Left hindlimb (tissue), 1 donor: Measurements from ENCODE around the gene HJURP.
"Not testable (repeated sequence)": the region's sequence is repeated elsewhere in the genome, so short reads cannot be mapped to it uniquely, and the experiment has no call there.

Experiments
- DNase-seq: peaks from one replicate; pipeline ENCODE4 v3.0.0-alpha.2; 2018

The HJURP gene, protein sequence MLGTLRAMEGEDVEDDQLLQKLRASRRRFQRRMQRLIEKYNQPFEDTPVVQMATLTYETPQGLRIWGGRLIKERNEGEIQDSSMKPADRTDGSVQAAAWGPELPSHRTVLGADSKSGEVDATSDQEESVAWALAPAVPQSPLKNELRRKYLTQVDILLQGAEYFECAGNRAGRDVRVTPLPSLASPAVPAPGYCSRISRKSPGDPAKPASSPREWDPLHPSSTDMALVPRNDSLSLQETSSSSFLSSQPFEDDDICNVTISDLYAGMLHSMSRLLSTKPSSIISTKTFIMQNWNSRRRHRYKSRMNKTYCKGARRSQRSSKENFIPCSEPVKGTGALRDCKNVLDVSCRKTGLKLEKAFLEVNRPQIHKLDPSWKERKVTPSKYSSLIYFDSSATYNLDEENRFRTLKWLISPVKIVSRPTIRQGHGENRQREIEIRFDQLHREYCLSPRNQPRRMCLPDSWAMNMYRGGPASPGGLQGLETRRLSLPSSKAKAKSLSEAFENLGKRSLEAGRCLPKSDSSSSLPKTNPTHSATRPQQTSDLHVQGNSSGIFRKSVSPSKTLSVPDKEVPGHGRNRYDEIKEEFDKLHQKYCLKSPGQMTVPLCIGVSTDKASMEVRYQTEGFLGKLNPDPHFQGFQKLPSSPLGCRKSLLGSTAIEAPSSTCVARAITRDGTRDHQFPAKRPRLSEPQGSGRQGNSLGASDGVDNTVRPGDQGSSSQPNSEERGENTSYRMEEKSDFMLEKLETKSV

GRCh38 chr2:233854241-233854981, at the start of gene HJURP:
Gene HJURP (minus strand): TSS chr2:233854535. CDS start chr2:233854500, 35 bp downstream.
- peak; percentile 96 for DNase-seq

GRCh38 chr2:233901884-233902283, 47.5 kb upstream of the HJURP start:
- DNase-seq = no peak

GRCh38 chr2:233901367-233901766, 47.0 kb upstream of the HJURP start:
- no peak for DNase-seq

GRCh38 chr2:233896253-233896652, 41.9 kb upstream of the HJURP start:
- DNase-seq = not testable (repeated sequence)

DNA sequence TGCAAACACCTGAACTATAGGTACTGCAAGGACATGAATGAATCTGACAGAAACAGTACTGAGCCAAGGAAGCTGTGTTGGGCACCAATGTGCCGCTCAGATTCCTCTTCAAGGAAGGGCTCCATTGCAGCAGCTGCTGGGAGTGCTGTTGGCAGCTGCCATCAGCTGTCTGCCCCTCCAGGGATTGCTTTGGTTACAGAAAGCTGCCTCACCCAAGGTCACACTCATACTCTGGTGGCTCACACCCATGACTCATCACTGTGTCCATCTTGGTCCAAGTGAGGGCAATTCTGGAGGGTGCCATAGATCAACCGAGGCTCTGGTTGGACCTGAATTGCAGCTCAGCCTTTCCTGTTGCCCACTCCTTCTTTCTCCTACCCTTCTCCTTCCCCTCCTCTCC, 38.5 kb upstream of the HJURP start:
- no peak for DNase-seq

GRCh38 chr2:233882353-233882752, 28.0 kb upstream of the HJURP start:
- DNase-seq = no peak

- not testable (repeated sequence) for DNase-seq
Measured at GRCh38 chr2:233872125-233872524, 17.8 kb upstream of the HJURP start.

GRCh38 chr2:233871432-233871831, 17.1 kb upstream of the HJURP start:
- no peak for DNase-seq

GRCh38 chr2:233867993-233868532, 13.7 kb upstream of the HJURP start, which contains the start of gene MSL3B:
Gene MSL3B (minus strand): TSS chr2:233868386.
- peak; percentile 45 for DNase-seq

GRCh38 chr2:233866479-233866878, 12.1 kb upstream of the HJURP start:
- no peak for DNase-seq

DNA sequence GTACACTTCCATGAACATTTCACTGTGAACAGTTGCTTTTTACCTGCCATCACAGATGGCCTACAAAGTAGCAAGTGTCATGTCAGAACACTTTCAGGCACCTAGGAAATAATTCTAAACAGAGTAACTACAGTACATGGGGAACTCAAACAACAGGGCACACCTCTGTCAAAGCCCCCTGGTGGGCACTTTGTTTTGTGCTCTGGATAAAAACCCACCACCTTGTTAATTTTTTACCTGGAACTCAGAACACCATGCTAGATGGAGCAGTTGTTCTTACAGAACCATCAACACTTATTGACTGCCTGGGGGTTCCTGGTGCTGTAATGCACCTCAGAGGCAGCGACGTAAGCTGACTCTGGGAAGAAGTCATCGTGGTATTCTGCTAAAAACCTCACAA, 11.5 kb upstream of the HJURP start:
- no peak for DNase-seq

- DNase-seq = no peak
Measured at GRCh38 chr2:233862261-233862768, 8.0 kb upstream of the HJURP start.

DNA sequence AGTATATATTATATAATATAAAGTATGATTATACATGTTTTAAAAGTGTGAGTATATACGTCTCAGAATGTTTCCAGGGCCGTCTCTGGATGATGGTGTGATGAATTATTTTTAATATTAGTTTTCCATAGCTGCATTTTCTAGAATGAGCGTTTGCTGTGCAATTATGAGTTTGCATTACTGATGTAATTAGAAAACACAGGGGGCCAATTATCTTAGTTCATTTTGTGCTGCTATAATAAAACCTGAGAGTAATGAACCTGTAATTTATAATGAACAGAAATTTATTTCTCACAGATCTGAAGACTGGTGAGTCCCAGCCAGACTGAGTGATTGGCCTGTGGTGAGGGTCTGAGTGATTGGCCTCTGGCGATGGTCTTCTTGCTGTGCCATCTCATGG, 4.0 kb upstream of the HJURP start:
- DNase-seq = no peak

- no peak for DNase-seq
Measured at GRCh38 chr2:233857511-233858141, 3.3 kb upstream of the HJURP start.

DNA sequence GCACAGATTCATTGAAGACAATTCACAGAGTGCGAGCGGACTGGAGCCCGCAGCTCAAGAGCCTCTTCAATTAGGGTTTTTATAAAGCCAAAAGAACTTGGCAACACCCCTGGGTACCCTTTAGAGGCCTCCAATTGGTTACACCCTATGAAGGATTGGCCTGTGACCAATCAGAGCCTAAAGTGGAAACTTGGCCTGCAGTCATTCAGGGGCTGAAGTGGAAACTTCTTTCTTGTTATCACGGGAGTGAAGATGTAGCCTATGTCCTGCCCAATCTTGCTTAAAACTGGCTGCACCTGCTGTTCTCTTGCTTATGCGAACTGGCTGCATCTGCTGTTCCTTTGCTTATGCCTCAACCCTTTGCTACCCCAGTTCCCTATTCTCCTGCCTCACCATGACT, 1.8 kb upstream of the HJURP start:
- DNase-seq = no peak

DNA sequence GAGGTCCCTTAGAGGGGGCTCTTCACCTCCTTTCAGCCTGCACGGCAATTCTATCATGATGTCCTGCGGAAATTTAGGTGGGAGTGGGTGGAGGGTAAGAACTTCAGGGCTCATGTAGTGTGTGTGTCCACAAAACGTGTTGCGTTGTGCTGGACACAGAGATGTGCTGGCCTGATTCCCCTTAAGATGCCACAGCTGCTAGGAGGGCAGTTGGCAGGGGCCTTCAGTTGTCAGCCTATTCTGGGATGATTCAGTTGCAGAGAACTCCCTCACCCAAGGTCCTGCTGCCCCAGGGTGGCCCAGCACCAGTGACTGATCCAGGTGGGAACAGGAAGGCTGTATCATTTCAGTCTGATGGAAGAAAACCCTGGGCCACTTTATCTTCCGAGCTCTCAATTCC, 1.0 kb upstream of the HJURP start:
- no peak for DNase-seq

- no peak for DNase-seq
Measured at GRCh38 chr2:233853883-233854240, 473 bp downstream of the HJURP start.

GRCh38 chr2:233853353-233853752, 982 bp downstream of the HJURP start:
- no peak for DNase-seq

GRCh38 chr2:233852056-233852455, 2.3 kb downstream of the HJURP start:
- DNase-seq = no peak

- DNase-seq = no peak
Measured at GRCh38 chr2:233851169-233851568, 3.2 kb downstream of the HJURP start.

DNA sequence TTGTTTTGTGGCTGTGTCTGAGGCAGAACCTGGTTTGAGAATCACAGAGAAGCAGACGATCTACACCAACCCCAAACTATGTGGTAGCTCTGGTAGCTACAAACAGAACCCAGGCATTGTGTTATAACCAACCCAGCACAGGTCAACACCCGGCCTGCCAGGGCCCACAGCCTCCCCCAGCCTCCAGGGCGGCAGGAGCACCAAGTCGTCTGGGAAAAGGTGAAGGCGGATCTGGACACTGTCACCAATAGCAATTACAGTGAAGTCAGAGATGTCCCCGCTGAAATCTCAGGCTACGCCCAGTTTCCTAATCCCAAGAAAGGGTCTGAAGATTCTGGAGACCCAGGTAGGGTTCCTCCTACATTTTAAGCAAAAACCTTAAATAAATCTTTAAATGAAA, 3.6 kb downstream of the HJURP start:
- DNase-seq = no peak

- no peak for DNase-seq
Measured at GRCh38 chr2:233849607-233850271, 4.6 kb downstream of the HJURP start.
